A549 (cell line): Measurements from ENCODE around the gene CCR2. TPM values are rescaled to one million over a fixed set of nuclear protein-coding genes. Genes with fewer than 3 reads are reported as not detected.

Experiments used
- ATAC-seq, 2 experiments: fragments of 200-7000 bp in 1 of 2; fragments of >200 bp in 1 of 2; cut with Nextera tagmentation in 1 of 2; cut with Tn5 transposase in 1 of 2; 3 replicates each; pipeline versions ENCODE4 v1.8.0 to v1.9.1; 2018 to 2020; ENCODE audit warnings: mild to moderate bottlenecking in 1 of 2, moderate library complexity in 1 of 2
- CTCF ChIA-PET: fragments of 300-600 bp; sonication (Branson Sonifier 250); formaldehyde crosslinking; extraction: SDS; loops from one replicate; lab custom pipeline; 2021; ENCODE audit warnings: antibody characterized with exemption, inconsistent platforms; lab: Yijun Ruan, JAX
- POLR2A ChIA-PET: fragments of 350-600 bp; formaldehyde crosslinking; extraction: SDS; loops from one replicate; lab custom pipeline; 2021; ENCODE audit warnings: antibody characterized with exemption, inconsistent platforms; lab: Yijun Ruan, JAX
- DNase-seq, 2 experiments: peaks; one replicate each; pipeline versions ENCODE4 v3.0.0 to v3.0.0-alpha.2; 2011 to 2016; ENCODE audit warnings: low read depth in 1 of 2, low spot score in 1 of 2
- FAIRE-seq: peaks from 2 replicates; lab custom pipeline; 2011; peaks lifted over from hg19 to GRCh38; lab: Jason Lieb, UNC
- H3K27ac ChIP-seq, 2 experiments: fragments of >200 bp; sonication (Bioruptor Twin); formaldehyde crosslinking; 3 replicates each; pipeline ENCODE4 v1.5.1; 2016 to 2017
- H3K4me1 ChIP-seq: fragments of >200 bp; sonication (Bioruptor Twin); formaldehyde crosslinking; 3 replicates; pipeline ENCODE4 v1.6.1; 2016
- H3K4me2 ChIP-seq: fragments of >200 bp; sonication (Bioruptor Twin); formaldehyde crosslinking; 3 replicates; pipeline ENCODE4 v1.6.1; 2016
- H3K4me3 ChIP-seq: fragments of >200 bp; sonication (Bioruptor Twin); formaldehyde crosslinking; 3 replicates; pipeline ENCODE4 v1.5.1; 2016
- H3K9me3 ChIP-seq: fragments of >200 bp; sonication (Bioruptor Twin); formaldehyde crosslinking; 3 replicates; pipeline ENCODE4 v1.6.1; 2016
- BCL3 ChIP-seq: fragments of >200 bp; sonication (Bioruptor Twin); formaldehyde crosslinking; IDR thresholded peaks from 3 replicates; pipeline ENCODE4 v1.6.1; 2016
- BHLHE40 ChIP-seq: IDR thresholded peaks from 2 replicates; pipeline ENCODE4 v1.6.1; 2012; ENCODE audit warnings: low read depth, low read length, inconsistent platforms
- CBX8 ChIP-seq: fragments of 200-600 bp; sonication (generic); IDR thresholded peaks from 2 replicates; pipeline ENCODE4 v1.6.1; 2016
- CEBPB ChIP-seq, 2 experiments: fragments of >200 bp in 1 of 2; sonication (Bioruptor Twin) in 1 of 2; formaldehyde crosslinking in 1 of 2; IDR thresholded peaks; 2 replicates each; pipeline ENCODE4 v1.6.1; 2012 to 2016
- EHMT2 ChIP-seq: fragments of 200-600 bp; sonication (generic); IDR thresholded peaks from 2 replicates; pipeline ENCODE4 v1.6.1; 2016; ENCODE audit warnings: antibody characterized with exemption, low read depth, mild to moderate bottlenecking, moderate library complexity
- ELK1 ChIP-seq: fragments of 150-350 bp; IDR thresholded peaks from 2 replicates; pipeline ENCODE4 v1.6.1; 2014; ENCODE audit warnings: low read depth, mild to moderate bottlenecking, low read length
- EP300 ChIP-seq, 2 experiments: fragments of >200 bp; sonication (Bioruptor Twin); formaldehyde crosslinking; IDR thresholded peaks; 2 replicates in 1 of 2; 3 replicates in 1 of 2; pipeline ENCODE4 v1.6.1; 2016 to 2017
- ESRRA ChIP-seq: fragments of 150-350 bp; IDR thresholded peaks from 2 replicates; pipeline ENCODE4 v1.6.1; 2014; ENCODE audit warnings: mild to moderate bottlenecking, low read length, borderline replicate concordance
- FOSB ChIP-seq: fragments of 250-450 bp; sonication (Bioruptor Pico); IDR thresholded peaks from 2 replicates; pipeline ENCODE4 v1.5.0; 2020; ENCODE audit warnings: mild to moderate bottlenecking, moderate library complexity
- FOSL2 ChIP-seq, 2 experiments: fragments of 450-650 bp in 1 of 2; fragments of >200 bp in 1 of 2; sonication (Bioruptor Twin) in 1 of 2; formaldehyde crosslinking; IDR thresholded peaks; 2 replicates each; pipeline versions ENCODE4 v1.5.0 to v1.6.1; 2016 to 2020; ENCODE audit warnings: mild to moderate bottlenecking in 1 of 2, moderate library complexity in 1 of 2
- HES2 ChIP-seq: fragments of >200 bp; sonication (Bioruptor Twin); formaldehyde crosslinking; IDR thresholded peaks from 2 replicates; pipeline ENCODE4 v1.6.1; 2016
- HOXA7 ChIP-seq: fragments of 250-450 bp; sonication (Bioruptor Pico); IDR thresholded peaks from 2 replicates; pipeline ENCODE4 v1.5.0; 2020; ENCODE audit warnings: mild to moderate bottlenecking, moderate library complexity
- HOXB5 ChIP-seq: fragments of 250-450 bp; sonication (Bioruptor Pico); IDR thresholded peaks from 2 replicates; pipeline ENCODE4 v1.5.0; 2020; ENCODE audit warnings: mild to moderate bottlenecking, moderate library complexity
- JUN ChIP-seq, 2 experiments: fragments of >200 bp; sonication (Bioruptor Twin); formaldehyde crosslinking; IDR thresholded peaks; 2 replicates in 1 of 2; 3 replicates in 1 of 2; pipeline ENCODE4 v1.6.1; 2016 to 2017
- KDM5A ChIP-seq: fragments of 200-600 bp; sonication (generic); IDR thresholded peaks from 2 replicates; pipeline ENCODE4 v1.6.1; 2016; ENCODE audit warnings: antibody characterized with exemption, mild to moderate bottlenecking
- MAFK ChIP-seq: fragments of 450-650 bp; IDR thresholded peaks from 2 replicates; pipeline ENCODE4 v1.6.1; 2014; ENCODE audit not compliant: partially characterized antibody
- PHF8 ChIP-seq: fragments of 200-600 bp; sonication (generic); IDR thresholded peaks from 2 replicates; pipeline ENCODE4 v1.6.1; 2016; ENCODE audit warnings: low read depth, mild to moderate bottlenecking, antibody characterized with exemption, moderate library complexity, borderline replicate concordance
- POLR2AphosphoS2 ChIP-seq: conservative IDR thresholded peaks from 2 replicates; pipeline ENCODE4 v1.6.1; 2012; ENCODE audit warnings: low read length, improper control_type of control experiment, inconsistent platforms
- RAD21 ChIP-seq, 2 experiments: fragments of >200 bp in 1 of 2; sonication (Bioruptor Twin) in 1 of 2; formaldehyde crosslinking in 1 of 2; IDR thresholded peaks in 1 of 2; conservative IDR thresholded peaks in 1 of 2; 2 replicates in 1 of 2; 3 replicates in 1 of 2; pipeline ENCODE4 v1.6.1; 2012 to 2018; ENCODE audit warnings: inconsistent platforms in 1 of 2
- RCOR1 ChIP-seq: fragments of 150-350 bp; IDR thresholded peaks from 2 replicates; pipeline ENCODE4 v1.6.1; 2014; ENCODE audit warnings: antibody characterized with exemption, low read length, low read depth
- REST ChIP-seq: fragments of 200-600 bp; sonication (generic); IDR thresholded peaks from 2 replicates; pipeline ENCODE4 v1.6.1; 2016; ENCODE audit warnings: antibody characterized with exemption, mild to moderate bottlenecking, moderate library complexity
- SMC3 ChIP-seq: fragments of >200 bp; sonication (Bioruptor Twin); formaldehyde crosslinking; IDR thresholded peaks from 3 replicates; pipeline ENCODE4 v1.6.1; 2018; ENCODE audit warnings: inconsistent platforms
- SREBF2 ChIP-seq: fragments of 450-650 bp; IDR thresholded peaks from 2 replicates; pipeline ENCODE4 v1.6.1; 2014; ENCODE audit warnings: mild to moderate bottlenecking, moderate library complexity
- TP53 ChIP-seq: fragments of 250-450 bp; sonication (Bioruptor Pico); IDR thresholded peaks from 2 replicates; pipeline ENCODE4 v1.5.0; 2021; ENCODE audit warnings: mild to moderate bottlenecking, moderate library complexity
- USF2 ChIP-seq: fragments of 450-650 bp; IDR thresholded peaks from 2 replicates; pipeline ENCODE4 v1.6.1; 2014; ENCODE audit warnings: antibody characterized with exemption
- ZSCAN20 ChIP-seq: fragments of 250-450 bp; sonication (Bioruptor Pico); IDR thresholded peaks from 2 replicates; pipeline ENCODE4 v1.8.0; 2022; ENCODE audit warnings: mild to moderate bottlenecking, moderate library complexity
- WGBS: methylation state at CpG from one replicate; pipeline ENCODE4 v1.1.6; 2017; ENCODE audit errors: missing lambda C conversion rate; 5-methylcytosine and 5-hydroxymethylcytosine counted together
- polyA plus RNA-seq, 4 experiments: library from polyadenylated mRNA; depleted of rRNA in 3 of 4; stranded (reverse); fragments of >200 nt; fragmentation: RNase III in 1 of 4; extraction: RNeasy Plus Mini Kit Qiagen cat#74134 plus additional on column Dnase treatment in 1 of 4; gene quantifications; 2 replicates in 3 of 4; 3 replicates in 1 of 4; pipeline ENCODE4 v1.2.3, GENCODE V29; 2011 to 2017

CCR2 gene
- polyA plus RNA-seq, 2 of the 4 experiments (the other 2 are of a cell fraction), result not detected

- FAIRE-seq, result no peak
These were observed 1.1 kb downstream of the CCR2 start for GRCh38 chr3:46354984-46355383.

GRCh38 chr3:46356276-46356675, 2.4 kb downstream of the CCR2 start:
- no peak for TF ChIP-seq PHF8
- TF ChIP-seq KDM5A, result no peak
- TF ChIP-seq FOSL2 (IDR thresholded peaks at IDR 0.05), result no peak
- no peak for TF ChIP-seq FOSL2 (CRISPR knock-in tag; IDR thresholded peaks at IDR 0.05)
- no peak for TF ChIP-seq EP300 (IDR thresholded peaks at IDR 0.05)
- no peak for TF ChIP-seq REST
- no peak for TF ChIP-seq JUN (IDR thresholded peaks at IDR 0.05)
- TF ChIP-seq CBX8, result no peak
- TF ChIP-seq CEBPB (IDR thresholded peaks at IDR 0.05), result no peak
- TF ChIP-seq MAFK, result no peak
- TF ChIP-seq USF2, result no peak
- TF ChIP-seq BHLHE40, result no peak
- no peak for TF ChIP-seq RCOR1
- no peak for TF ChIP-seq ZSCAN20 (CRISPR knock-in tag)
- TF ChIP-seq POLR2AphosphoS2, result no peak
- FAIRE-seq, result no peak
- no peak overlapping the region for H3K4me2 ChIP-seq
- no peak overlapping the region for H3K27ac ChIP-seq
- no peaks in the 10 kb centered on the region for H3K4me1 ChIP-seq
- CTCF ChIA-PET, result no interaction called here
- POLR2A ChIA-PET, result no interaction called here
- H3K9me3 ChIP-seq, result no peaks in the 10 kb centered on the region
- DNase-seq, result no peak
- ATAC-seq, result no peak
- H3K4me3 ChIP-seq, result no peak overlapping the region
- 2% methylated on average over 3 of the region's 3 CpGs for WGBS

More at GRCh38 chr3:46354984-46355383, 1.1 kb downstream of the CCR2 start:
- DNase-seq (no peak), ATAC-seq (no peak)
- H3K9me3 ChIP-seq, result no peaks in the 10 kb centered on the region
- no peak overlapping the region for H3K4me3 ChIP-seq
- POLR2A ChIA-PET, result no interaction called here
- TF ChIP-seq RCOR1 (no peak), EHMT2 (no peak), RAD21 (conservative IDR thresholded peaks at IDR 0.05 in 1 of 2, IDR thresholded peaks at IDR 0.05 in 1 of 2) (no peak), CBX8 (no peak), BCL3 (no peak), TP53 (CRISPR knock-in tag) (no peak), SREBF2 (no peak), ESRRA (no peak), HOXA7 (CRISPR knock-in tag) (no peak), HES2 (no peak), SMC3 (no peak), ELK1 (no peak), FOSL2 (IDR thresholded peaks at IDR 0.05) (no peak), FOSL2 (CRISPR knock-in tag; IDR thresholded peaks at IDR 0.05) (no peak), FOSB (CRISPR knock-in tag) (no peak), HOXB5 (CRISPR knock-in tag) (no peak), ZSCAN20 (CRISPR knock-in tag) (no peak)
- H3K4me2 ChIP-seq, result no peak overlapping the region
- H3K27ac ChIP-seq, result no peak overlapping the region
- CTCF ChIA-PET, result interaction anchor here (1.4 to 1.6 kb wide), 2 partner anchors 23 to 276 kb away, joined by 3 to 4 read pairs; no protein-coding TSS in a partner anchor
- no peaks in the 10 kb centered on the region for H3K4me1 ChIP-seq
